ENCODE results near the gene MRM1. TPM values are rescaled to one million over a fixed set of nuclear protein-coding genes. Genes with fewer than 3 reads are reported as not detected.

Gene MRM1
- total RNA-seq, 1 donor from 2014 or later: 4.2 TPM

GRCh38 chr17:36610474-36610873, 9.1 kb downstream of the MRM1 start:
- Histone ChIP-seq H3K4me3 (ENCODE audit: low read length in 3 of 3) (no peak overlapping the region), H3K9ac (ENCODE audit: low read depth in 1 of 3, low read length in 3 of 3) (no peak overlapping the region), H3K27ac (ENCODE audit: low read depth, low read length) (no peak overlapping the region), H3K4me1 (ENCODE audit: control insufficient read depth in 3 of 3, insufficient read depth in 3 of 3, low read length in 3 of 3) (peaks cover 15 to 25% (median 17%) of the 10 kb centered on the region in 3 donors), H3K36me3 (ENCODE audit: control insufficient read depth in 3 of 3, insufficient read depth in 3 of 3, low read length in 3 of 3) (peaks cover 0 to 4% (median 0%) of the 10 kb centered on the region in 3 donors), H3K9me3 (ENCODE audit: control insufficient read depth in 3 of 3, low read length in 3 of 3) (no peaks in the 10 kb centered on the region), H3K27me3 (ENCODE audit: control insufficient read depth in 3 of 3, insufficient read depth in 3 of 3, low read length in 3 of 3) (peaks cover 3 to 9% (median 4%) of the 10 kb centered on the region in 3 donors)

- no peak overlapping the region for H3K27ac ChIP-seq (ENCODE audit: low read depth, low read length)
- H3K27me3 ChIP-seq (ENCODE audit: control insufficient read depth in 3 of 3, insufficient read depth in 3 of 3, low read length in 3 of 3): peaks cover 3 to 9% (median 4%) of the 10 kb centered on the region in 3 donors
- no peak overlapping the region for H3K9ac ChIP-seq (ENCODE audit: low read depth in 1 of 3, low read length in 3 of 3)
- no peaks in the 10 kb centered on the region for H3K9me3 ChIP-seq (ENCODE audit: control insufficient read depth in 3 of 3, low read length in 3 of 3)
- no peak overlapping the region for H3K4me3 ChIP-seq (ENCODE audit: low read length in 3 of 3)
- H3K4me1 ChIP-seq (ENCODE audit: control insufficient read depth in 3 of 3, insufficient read depth in 3 of 3, low read length in 3 of 3): peaks cover 15 to 25% (median 17%) of the 10 kb centered on the region in 3 donors
- H3K36me3 ChIP-seq (ENCODE audit: control insufficient read depth in 3 of 3, insufficient read depth in 3 of 3, low read length in 3 of 3): peaks cover 0 to 4% (median 0%) of the 10 kb centered on the region in 3 donors
Measured at GRCh38 chr17:36611345-36612072, 10.1 kb downstream of the MRM1 start.

- H3K9me3 ChIP-seq (ENCODE audit: control insufficient read depth in 3 of 3, low read length in 3 of 3): no peaks in the 10 kb centered on the region
- no peak overlapping the region for H3K9ac ChIP-seq (ENCODE audit: low read depth in 1 of 3, low read length in 3 of 3)
- peaks cover 0 to 4% (median 0%) of the 10 kb centered on the region in 3 donors for H3K36me3 ChIP-seq (ENCODE audit: control insufficient read depth in 3 of 3, insufficient read depth in 3 of 3, low read length in 3 of 3)
- H3K27ac ChIP-seq (ENCODE audit: low read depth, low read length): no peak overlapping the region
- H3K4me3 ChIP-seq (ENCODE audit: low read length in 3 of 3): no peak overlapping the region
- peaks cover 3 to 9% (median 4%) of the 10 kb centered on the region in 3 donors for H3K27me3 ChIP-seq (ENCODE audit: control insufficient read depth in 3 of 3, insufficient read depth in 3 of 3, low read length in 3 of 3)
- peaks cover 15 to 25% (median 17%) of the 10 kb centered on the region in 3 donors for H3K4me1 ChIP-seq (ENCODE audit: control insufficient read depth in 3 of 3, insufficient read depth in 3 of 3, low read length in 3 of 3)
Measured at GRCh38 chr17:36612323-36612722, 10.9 kb downstream of the MRM1 start.

- Histone ChIP-seq H3K9me3 (ENCODE audit: control insufficient read depth in 3 of 3, low read length in 3 of 3) (no peaks in the 10 kb centered on the region), H3K27ac (ENCODE audit: low read depth, low read length) (no peak overlapping the region), H3K4me3 (ENCODE audit: low read length in 3 of 3) (no peak overlapping the region), H3K4me1 (ENCODE audit: control insufficient read depth in 3 of 3, insufficient read depth in 3 of 3, low read length in 3 of 3) (peaks cover 15 to 25% (median 17%) of the 10 kb centered on the region in 3 donors), H3K9ac (ENCODE audit: low read depth in 1 of 3, low read length in 3 of 3) (peak overlapping the region in 1 of 3 donors; percentile 7), H3K27me3 (ENCODE audit: control insufficient read depth in 3 of 3, insufficient read depth in 3 of 3, low read length in 3 of 3) (peaks cover 4 to 12% (median 8%) of the 10 kb centered on the region in 3 donors), H3K36me3 (ENCODE audit: control insufficient read depth in 3 of 3, insufficient read depth in 3 of 3, low read length in 3 of 3) (peaks cover 0 to under 1% (median 0%) of the 10 kb centered on the region in 3 donors)
Measured at GRCh38 chr17:36613155-36613554, 11.8 kb downstream of the MRM1 start.

GRCh38 chr17:36614081-36614480, 12.7 kb downstream of the MRM1 start:
- Histone ChIP-seq H3K27ac (ENCODE audit: low read depth, low read length) (no peak overlapping the region), H3K9me3 (ENCODE audit: control insufficient read depth in 3 of 3, low read length in 3 of 3) (no peaks in the 10 kb centered on the region), H3K36me3 (ENCODE audit: control insufficient read depth in 3 of 3, insufficient read depth in 3 of 3, low read length in 3 of 3) (no peaks in the 10 kb centered on the region), H3K27me3 (ENCODE audit: control insufficient read depth in 3 of 3, insufficient read depth in 3 of 3, low read length in 3 of 3) (peaks cover 4 to 12% (median 8%) of the 10 kb centered on the region in 3 donors), H3K4me3 (ENCODE audit: low read length in 3 of 3) (no peak overlapping the region), H3K9ac (ENCODE audit: low read depth in 1 of 3, low read length in 3 of 3) (no peak overlapping the region), H3K4me1 (ENCODE audit: control insufficient read depth in 3 of 3, insufficient read depth in 3 of 3, low read length in 3 of 3) (peaks cover 12 to 18% (median 14%) of the 10 kb centered on the region in 3 donors)

- Histone ChIP-seq H3K4me1 (ENCODE audit: control insufficient read depth in 3 of 3, insufficient read depth in 3 of 3, low read length in 3 of 3) (peaks cover 11 to 15% (median 11%) of the 10 kb centered on the region in 3 donors), H3K9ac (ENCODE audit: low read depth in 1 of 3, low read length in 3 of 3) (peak overlapping the region in 1 of 3 donors; percentile 54), H3K36me3 (ENCODE audit: control insufficient read depth in 3 of 3, insufficient read depth in 3 of 3, low read length in 3 of 3) (no peaks in the 10 kb centered on the region), H3K4me3 (ENCODE audit: low read length in 3 of 3) (peak overlapping the region in 1 of 3 donors; percentile 22), H3K27ac (ENCODE audit: low read depth, low read length) (no peak overlapping the region), H3K27me3 (ENCODE audit: control insufficient read depth in 3 of 3, insufficient read depth in 3 of 3, low read length in 3 of 3) (peaks cover 4 to 12% (median 8%) of the 10 kb centered on the region in 3 donors), H3K9me3 (ENCODE audit: control insufficient read depth in 3 of 3, low read length in 3 of 3) (no peaks in the 10 kb centered on the region)
Measured at GRCh38 chr17:36614933-36615332, 13.6 kb downstream of the MRM1 start.

GRCh38 chr17:36616061-36617029, 15.0 kb downstream of the MRM1 start:
- H3K27ac ChIP-seq (ENCODE audit: low read depth, low read length): no peak overlapping the region
- H3K27me3 ChIP-seq (ENCODE audit: control insufficient read depth in 3 of 3, insufficient read depth in 3 of 3, low read length in 3 of 3): peaks cover 4 to 15% (median 8%) of the 10 kb centered on the region in 3 donors
- H3K4me3 ChIP-seq (ENCODE audit: low read length in 3 of 3): no peak overlapping the region

GRCh38 chr17:36617773-36618172, 16.4 kb downstream of the MRM1 start:
- H3K27me3 ChIP-seq (ENCODE audit: control insufficient read depth in 3 of 3, insufficient read depth in 3 of 3, low read length in 3 of 3): peaks cover 4 to 15% (median 8%) of the 10 kb centered on the region in 3 donors
- no peak overlapping the region for H3K9ac ChIP-seq (ENCODE audit: low read depth in 1 of 3, low read length in 3 of 3)
- no peak overlapping the region for H3K27ac ChIP-seq (ENCODE audit: low read depth, low read length)

More at GRCh38 chr17:36616061-36617029, 15.0 kb downstream of the MRM1 start:
- H3K9me3 ChIP-seq (ENCODE audit: control insufficient read depth in 3 of 3, low read length in 3 of 3): no peaks in the 10 kb centered on the region
- H3K36me3 ChIP-seq (ENCODE audit: control insufficient read depth in 3 of 3, insufficient read depth in 3 of 3, low read length in 3 of 3): no peaks in the 10 kb centered on the region
- no peak overlapping the region for H3K9ac ChIP-seq (ENCODE audit: low read depth in 1 of 3, low read length in 3 of 3)
- H3K4me1 ChIP-seq (ENCODE audit: control insufficient read depth in 3 of 3, insufficient read depth in 3 of 3, low read length in 3 of 3): peaks cover 8 to 15% (median 11%) of the 10 kb centered on the region in 3 donors

GRCh38 chr17:36623281-36623680, 21.9 kb downstream of the MRM1 start:
- Histone ChIP-seq H3K4me1 (ENCODE audit: control insufficient read depth in 3 of 3, insufficient read depth in 3 of 3, low read length in 3 of 3) (no peaks in the 10 kb centered on the region), H3K27me3 (ENCODE audit: control insufficient read depth in 3 of 3, insufficient read depth in 3 of 3, low read length in 3 of 3) (peaks cover 0 to 7% (median 0%) of the 10 kb centered on the region in 3 donors), H3K9me3 (ENCODE audit: control insufficient read depth in 3 of 3, low read length in 3 of 3) (no peaks in the 10 kb centered on the region), H3K9ac (ENCODE audit: low read depth in 1 of 3, low read length in 3 of 3) (no peak overlapping the region), H3K27ac (ENCODE audit: low read depth, low read length) (no peak overlapping the region), H3K4me3 (ENCODE audit: low read length in 3 of 3) (no peak overlapping the region), H3K36me3 (ENCODE audit: control insufficient read depth in 3 of 3, insufficient read depth in 3 of 3, low read length in 3 of 3) (no peaks in the 10 kb centered on the region)

More at GRCh38 chr17:36617773-36618172, 16.4 kb downstream of the MRM1 start:
- Histone ChIP-seq H3K36me3 (ENCODE audit: control insufficient read depth in 3 of 3, insufficient read depth in 3 of 3, low read length in 3 of 3) (no peaks in the 10 kb centered on the region), H3K9me3 (ENCODE audit: control insufficient read depth in 3 of 3, low read length in 3 of 3) (no peaks in the 10 kb centered on the region), H3K4me3 (ENCODE audit: low read length in 3 of 3) (no peak overlapping the region), H3K4me1 (ENCODE audit: control insufficient read depth in 3 of 3, insufficient read depth in 3 of 3, low read length in 3 of 3) (peaks cover 8 to 15% (median 9%) of the 10 kb centered on the region in 3 donors)

Data from skeletal muscle tissue (tissue), 4 donors.